GM21447 (cell line): ENCODE data around the gene ATP6V1B1.

ENCODE experiments used
- ATAC-seq: cut with Tn5 transposase; IDR thresholded peaks from one replicate; pipeline ENCODE4 v1.9.1; 2021; ENCODE audit not compliant: unreplicated experiment

Gene ATP6V1B1

DNA sequence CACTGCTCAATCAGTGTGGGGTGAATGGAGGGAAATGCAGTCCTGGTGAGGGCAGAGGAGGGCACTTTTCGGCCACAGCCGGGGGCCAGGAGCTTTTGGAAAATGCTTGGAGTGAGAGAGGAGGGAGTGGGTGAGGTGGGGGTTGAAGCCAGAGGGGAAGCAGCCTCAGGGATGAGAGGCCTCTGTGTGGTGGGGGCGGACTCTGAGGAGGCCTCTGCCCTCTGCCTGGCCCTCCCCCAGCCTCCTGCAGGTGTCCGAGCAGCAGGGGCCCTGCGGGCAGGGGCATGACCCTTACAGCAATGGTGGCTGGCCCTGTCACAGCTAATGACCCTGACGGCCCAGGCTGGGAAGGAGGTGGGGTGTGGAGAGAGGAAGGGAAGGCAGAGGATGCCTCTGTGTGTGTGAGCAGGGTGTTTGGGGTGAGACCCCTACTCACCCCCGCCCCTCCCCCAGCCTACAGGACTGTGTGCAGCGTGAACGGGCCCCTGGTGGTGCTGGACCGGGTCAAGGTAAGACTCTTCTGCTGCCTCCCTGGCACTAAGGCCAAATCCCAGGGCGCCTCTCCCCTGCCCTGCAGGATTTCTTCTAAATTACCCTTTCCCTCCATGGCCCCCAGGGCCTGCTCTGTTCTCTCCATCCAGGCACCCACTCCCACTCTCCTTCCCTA is 7.6 kb downstream of the ATP6V1B1 start:
- no peak for ATAC-seq

- no peak for ATAC-seq
These were observed 8.5 kb downstream of the ATP6V1B1 start for GRCh38 chr2:70944111-70944690.

DNA sequence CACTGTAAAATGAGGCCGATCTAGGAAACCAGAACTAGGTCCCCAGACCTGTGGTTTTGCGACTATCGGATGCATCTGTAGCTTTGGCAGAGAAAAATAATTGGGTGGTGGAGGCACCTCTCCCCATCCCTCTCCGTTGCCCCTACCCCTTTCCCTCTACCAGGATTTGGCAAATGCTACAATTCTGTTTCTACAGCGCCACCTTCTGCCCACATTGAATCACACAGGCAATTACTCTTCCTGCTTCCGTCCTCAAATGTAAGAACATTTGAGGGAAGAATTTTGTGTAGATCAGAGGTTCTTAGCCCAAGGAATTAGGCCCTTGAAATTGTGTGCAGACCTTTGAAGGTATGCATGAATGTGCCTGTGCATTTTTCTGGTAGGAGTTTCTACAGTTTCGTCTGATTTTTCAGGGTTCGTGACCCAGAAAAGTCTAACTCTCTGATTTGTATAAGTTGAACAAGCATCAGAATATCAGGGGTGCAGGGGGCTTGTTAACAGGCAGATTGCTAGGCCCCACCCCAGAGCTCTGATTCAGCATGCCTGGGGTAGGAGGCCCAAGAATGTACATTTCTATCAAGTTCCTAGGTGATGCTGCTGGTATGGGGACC is 11.2 kb downstream of the ATP6V1B1 start:
- no peak for ATAC-seq

DNA sequence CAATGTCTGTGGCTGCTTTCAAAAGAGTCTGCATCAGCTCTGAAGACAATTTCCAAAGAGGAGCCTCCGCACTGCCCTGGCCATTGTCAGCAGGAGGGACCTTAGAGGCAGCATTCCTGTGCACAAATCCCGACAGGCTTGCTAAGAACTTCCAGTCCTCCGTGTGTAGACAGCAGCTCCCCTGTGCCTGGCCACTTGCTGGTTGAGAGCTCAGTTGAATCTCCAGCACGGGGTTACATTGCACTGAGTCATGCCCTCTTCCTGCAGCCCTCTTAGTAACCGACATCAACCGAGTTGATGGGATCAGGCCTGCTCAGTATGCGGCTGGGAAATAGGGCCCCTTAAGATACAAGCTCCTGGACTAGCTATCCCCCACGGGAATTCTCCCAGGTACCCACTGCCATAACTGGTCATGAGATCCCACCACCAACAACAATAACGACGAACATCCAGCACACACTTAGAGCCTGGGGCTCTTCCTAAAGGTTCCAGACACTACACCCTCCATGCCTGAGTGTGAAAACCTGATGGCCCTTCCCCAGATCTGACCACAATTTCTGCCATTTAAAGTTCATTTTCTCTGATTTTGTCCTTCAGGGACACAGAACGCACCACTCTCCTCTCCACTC is 12.0 kb downstream of the ATP6V1B1 start:
- ATAC-seq, result no peak

DNA sequence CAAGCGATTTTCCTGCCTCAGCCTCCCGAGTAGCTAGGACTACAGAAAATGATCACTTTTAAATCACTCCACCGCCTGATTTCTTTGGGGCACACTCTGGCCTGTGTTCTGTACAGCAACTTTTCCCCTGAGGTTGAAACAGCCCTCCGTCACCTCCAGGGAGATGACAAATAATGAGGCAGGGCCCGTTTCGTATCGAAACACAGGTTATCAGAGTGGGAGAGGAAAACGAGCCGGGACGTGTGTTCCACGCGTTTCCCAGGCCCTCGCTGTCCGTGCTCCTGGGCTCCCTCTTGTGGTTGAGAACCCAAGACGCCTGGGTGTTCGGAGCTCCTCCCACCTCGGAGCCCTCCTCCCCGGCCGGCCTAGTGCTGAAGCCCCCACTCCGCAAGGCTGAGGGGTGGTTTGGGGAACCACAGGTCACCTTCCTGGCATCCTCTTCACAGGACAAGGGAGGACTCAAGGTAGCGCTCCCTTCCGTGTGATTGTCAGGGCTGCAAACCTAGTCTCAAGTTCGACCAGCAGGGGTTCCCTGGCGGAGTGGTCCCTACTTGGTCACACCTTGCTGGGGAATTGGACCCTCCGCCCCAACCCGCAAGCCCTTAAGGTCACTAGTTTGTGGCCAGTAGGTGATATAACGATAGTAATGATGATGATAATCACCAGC is 12.8 kb downstream of the ATP6V1B1 start:
- no peak for ATAC-seq

DNA sequence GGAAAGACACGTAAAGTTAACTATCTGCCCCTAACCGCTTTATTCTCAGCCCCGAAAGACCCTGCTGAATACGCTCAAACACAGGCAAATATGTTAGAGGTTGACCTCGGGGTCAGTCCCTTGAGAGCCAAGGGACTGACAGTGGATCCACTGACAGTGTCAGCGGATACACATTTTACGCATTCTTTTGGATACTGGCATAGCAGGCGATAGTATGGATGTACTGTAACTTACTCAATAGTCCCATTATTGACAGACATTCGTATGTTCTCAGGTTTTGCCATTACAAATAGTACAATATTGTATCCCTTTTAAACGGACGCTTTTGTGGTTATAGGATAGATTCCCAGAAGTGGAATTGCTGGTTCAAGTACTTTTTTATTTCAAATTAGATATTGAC is 13.4 kb downstream of the ATP6V1B1 start:
- ATAC-seq, result no peak

- ATAC-seq, result no peak
These were observed 19.2 kb downstream of the ATP6V1B1 start for GRCh38 chr2:70954886-70955285.

GRCh38 chr2:70956141-70956540 is 20.4 kb downstream of the ATP6V1B1 start:
- ATAC-seq, result no peak

- no peak for ATAC-seq
These were observed 22.1 kb downstream of the ATP6V1B1 start for GRCh38 chr2:70957798-70958197.

- no peak for ATAC-seq
These were observed 23.1 kb downstream of the ATP6V1B1 start for GRCh38 chr2:70958759-70959158.

- no peak for ATAC-seq
These were observed 23.6 kb downstream of the ATP6V1B1 start for GRCh38 chr2:70959271-70959761.

DNA sequence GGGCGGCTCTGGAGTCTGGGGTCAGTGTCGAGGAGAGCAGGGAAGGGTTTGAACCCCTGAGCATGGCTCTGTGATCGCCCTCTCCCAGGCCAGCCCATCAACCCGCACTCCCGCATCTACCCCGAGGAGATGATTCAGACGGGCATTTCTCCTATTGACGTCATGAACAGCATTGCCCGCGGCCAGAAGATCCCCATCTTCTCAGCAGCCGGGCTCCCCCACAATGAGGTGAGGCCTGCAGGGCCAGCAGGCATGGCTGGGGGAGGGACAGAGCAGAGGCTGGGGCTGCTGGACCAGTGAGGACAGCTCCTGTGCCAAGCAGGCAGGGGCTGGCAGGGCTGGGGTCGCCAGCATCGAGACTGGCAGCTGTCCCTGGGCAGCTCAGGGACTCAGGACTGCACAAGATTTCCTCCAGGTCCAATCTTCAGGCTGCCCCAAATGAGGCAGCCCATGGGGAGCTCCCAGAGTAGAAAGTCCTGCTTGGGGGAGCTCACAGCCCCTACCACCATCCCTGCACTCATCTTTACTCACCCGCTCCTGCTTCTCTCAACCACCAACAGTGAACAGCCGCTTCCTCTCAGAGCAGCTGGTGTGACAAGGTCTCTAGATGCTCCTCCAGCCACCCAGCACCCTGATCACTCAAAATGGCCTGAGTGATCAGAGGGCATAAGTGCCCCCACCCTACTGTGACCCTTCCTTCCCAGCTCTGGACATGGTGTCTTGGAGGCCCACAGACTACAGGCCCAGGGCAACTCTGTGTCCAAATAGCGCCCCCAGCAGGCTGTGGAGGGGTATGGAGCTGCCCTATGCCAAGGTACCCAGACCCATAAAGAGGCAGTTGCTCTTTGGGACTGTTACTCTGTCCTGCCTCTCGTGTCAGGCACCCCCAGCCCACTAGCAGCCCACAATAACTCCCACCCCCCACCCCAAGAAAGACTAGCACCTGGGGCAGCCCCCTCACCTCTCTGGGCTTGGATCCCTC is 24.4 kb downstream of the ATP6V1B1 start:
- no peak for ATAC-seq

DNA sequence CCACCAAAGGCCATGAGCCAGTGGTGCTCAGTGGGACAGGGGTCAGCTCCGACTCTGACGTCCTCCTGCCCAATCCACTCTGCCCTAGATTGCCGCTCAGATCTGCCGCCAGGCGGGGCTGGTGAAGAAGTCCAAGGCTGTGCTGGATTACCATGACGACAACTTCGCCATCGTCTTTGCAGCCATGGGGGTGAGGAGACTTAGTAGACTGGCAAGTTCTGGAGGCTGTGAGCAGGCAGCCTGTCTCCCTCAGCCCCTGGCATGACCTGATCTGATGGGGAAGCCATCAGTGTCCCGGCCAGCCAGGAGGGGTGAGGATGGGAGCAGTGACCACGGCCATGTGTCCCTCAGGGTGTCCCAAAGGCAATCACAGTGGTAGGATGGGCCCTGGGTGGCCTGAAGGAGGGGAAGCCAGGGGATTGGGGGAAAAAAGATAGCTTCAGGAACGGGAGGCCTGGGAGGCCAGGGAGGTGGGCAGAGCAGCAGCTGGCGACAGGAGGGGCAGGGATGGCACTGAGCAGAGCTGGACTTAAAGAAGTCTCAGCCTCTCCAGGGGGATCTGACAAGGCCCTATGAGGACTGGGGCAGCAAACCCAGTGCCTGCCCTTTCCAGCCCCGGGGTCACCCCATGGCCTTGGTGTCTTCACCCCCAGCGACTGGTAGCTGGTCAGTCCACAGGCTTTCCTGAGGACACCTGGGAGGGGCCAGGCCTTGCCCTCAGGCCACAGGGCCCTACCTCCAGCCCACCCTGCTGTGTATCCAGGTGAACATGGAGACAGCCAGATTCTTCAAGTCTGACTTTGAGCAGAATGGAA is 25.3 kb downstream of the ATP6V1B1 start:
- no peak for ATAC-seq

- no peak for ATAC-seq
These were observed 25.9 kb downstream of the ATP6V1B1 start for GRCh38 chr2:70961648-70961994.

GRCh38 chr2:70962211-70962884 is 26.6 kb downstream of the ATP6V1B1 start:
- ATAC-seq, result no peak

GRCh38 chr2:70962885-70963878 is 27.5 kb downstream of the ATP6V1B1 start:
- ATAC-seq, result no peak

- ATAC-seq, result no peak
These were observed 28.4 kb downstream of the ATP6V1B1 start for GRCh38 chr2:70964133-70964532.
